Measurements from ENCODE around the gene LCE3E.

GRCh38 chr1:152537496-152537895 is 29.1 kb downstream of the LCE3E start:
- no peak for TF ChIP-seq CTCF (IDR thresholded peaks at IDR 0.05 in 8 of 11, conservative IDR thresholded peaks at IDR 0.05 in 3 of 11)
- TF ChIP-seq POLR2A (IDR thresholded peaks at IDR 0.05) = no peak
- TF ChIP-seq POLR2AphosphoS5 (IDR thresholded peaks at IDR 0.05) = no peak

Data from spleen (tissue), 7 donors.